HepG2 (cell line): ENCODE results near the gene NAGA. TPM values are rescaled to one million over a fixed set of nuclear protein-coding genes. Genes with fewer than 3 reads are reported as not detected.

Source experiments
- ATF6 ChIP-seq: sonication (generic); formaldehyde crosslinking; conservative IDR thresholded peaks from 2 replicates; pipeline ENCODE4 v1.4.0; 2020; ENCODE audit warnings: missing genetic modification reagents
- CC2D1A ChIP-seq: sonication (generic); formaldehyde crosslinking; IDR thresholded peaks from 2 replicates; pipeline ENCODE4 v1.8.1; 2023; ENCODE audit warnings: mild to moderate bottlenecking, missing genetic modification reagents
- FOSL1 ChIP-seq: sonication (generic); formaldehyde crosslinking; IDR thresholded peaks from 2 replicates; pipeline ENCODE4 v1.9.0; 2021; ENCODE audit warnings: missing genetic modification reagents, borderline replicate concordance
- GATAD1 ChIP-seq: IDR thresholded peaks from 2 replicates; pipeline ENCODE4 v1.6.1; 2016; ENCODE audit warnings: missing genetic modification reagents, missing compliant biosample characterization
- GATAD2A ChIP-seq: IDR thresholded peaks from 2 replicates; pipeline ENCODE4 v1.6.1; 2016
- HMGA1 ChIP-seq: sonication (generic); formaldehyde crosslinking; conservative IDR thresholded peaks from 2 replicates; pipeline ENCODE4 v1.4.0; 2020; ENCODE audit warnings: missing genetic modification reagents
- KDM3A ChIP-seq: IDR thresholded peaks from 2 replicates; pipeline ENCODE4 v1.6.1; 2018; ENCODE audit warnings: low read depth, missing compliant biosample characterization
- NFE2L1 ChIP-seq: sonication (generic); formaldehyde crosslinking; IDR thresholded peaks from 2 replicates; pipeline ENCODE4 v1.4.0; 2020; ENCODE audit warnings: missing genetic modification reagents, mild to moderate bottlenecking, borderline replicate concordance
- NFRKB ChIP-seq: fragments of 450-650 bp; IDR thresholded peaks from 2 replicates; pipeline ENCODE4 v1.6.1; 2017
- POGK ChIP-seq: sonication (generic); formaldehyde crosslinking; conservative IDR thresholded peaks from 2 replicates; pipeline ENCODE4 v1.8.0; 2022; ENCODE audit warnings: mild to moderate bottlenecking, moderate library complexity, missing genetic modification reagents
- RCOR2 ChIP-seq: IDR thresholded peaks from 2 replicates; pipeline ENCODE4 v1.6.1; 2016; ENCODE audit warnings: missing biosample characterization, missing genetic modification reagents
- SP2 ChIP-seq: sonication (generic); formaldehyde crosslinking; IDR thresholded peaks from 2 replicates; pipeline ENCODE4 v1.5.1; 2020; ENCODE audit warnings: mild to moderate bottlenecking, missing genetic modification reagents
- SRY ChIP-seq: sonication (generic); formaldehyde crosslinking; IDR thresholded peaks from 2 replicates; pipeline ENCODE4 v1.8.0; 2022; ENCODE audit warnings: mild to moderate bottlenecking, missing genetic modification reagents
- TFDP2 ChIP-seq: sonication (generic); formaldehyde crosslinking; IDR thresholded peaks from 2 replicates; pipeline ENCODE4 v1.4.0; 2020; ENCODE audit warnings: missing genetic modification reagents
- ZFP91 ChIP-seq: sonication (generic); formaldehyde crosslinking; IDR thresholded peaks from 2 replicates; pipeline ENCODE4 v1.9.0; 2022; ENCODE audit warnings: missing genetic modification reagents, mild to moderate bottlenecking, borderline replicate concordance
- ZGPAT ChIP-seq: IDR thresholded peaks from 2 replicates; pipeline ENCODE4 v1.6.1; 2016; ENCODE audit warnings: mild to moderate bottlenecking
- ZNF138 ChIP-seq: sonication (generic); formaldehyde crosslinking; IDR thresholded peaks from 2 replicates; pipeline ENCODE4 v1.5.0; 2020; ENCODE audit warnings: mild to moderate bottlenecking, low read depth, missing genetic modification reagents
- ZNF256 ChIP-seq: sonication (generic); formaldehyde crosslinking; conservative IDR thresholded peaks from 2 replicates; pipeline ENCODE4 v1.4.0; 2020; ENCODE audit warnings: missing genetic modification reagents
- ZNF430 ChIP-seq: sonication (generic); formaldehyde crosslinking; IDR thresholded peaks from 2 replicates; pipeline ENCODE4 v1.9.0; 2021; ENCODE audit warnings: mild to moderate bottlenecking, missing genetic modification reagents
- ZNF580 ChIP-seq: IDR thresholded peaks from 2 replicates; pipeline ENCODE4 v1.6.1; 2016; ENCODE audit warnings: low read depth, borderline replicate concordance
- ZSCAN31 ChIP-seq: sonication (generic); formaldehyde crosslinking; IDR thresholded peaks from 2 replicates; pipeline ENCODE4 v1.5.0; 2020; ENCODE audit warnings: low read depth, mild to moderate bottlenecking, missing genetic modification reagents
- polyA plus RNA-seq, 8 experiments: library from polyadenylated mRNA; depleted of rRNA in 3 of 8; stranded (reverse) in 7 of 8; unstranded in 1 of 8; fragments of >200 nt; fragmentation: Illumina TruSeq in 4 of 8; extraction: Trizol in 4 of 8; gene quantifications; 2 replicates each; pipeline versions ENCODE4 v1.2.1 to v1.2.3, GENCODE V29; 2011 to 2016; ENCODE audit warnings: low read depth in 4 of 8, missing spikeins in 1 of 8, mixed read lengths in 1 of 8; ENCODE audit not compliant: insufficient read depth in 1 of 8
- total RNA-seq, 5 experiments: library from RNA; depleted of rRNA; stranded (reverse); fragments of >200 nt; fragmentation: Illumina TruSeq; extraction: Trizol; gene quantifications; 2 replicates each; pipeline ENCODE4 v1.2.3, GENCODE V29; 2016; ENCODE audit warnings: low read depth in 1 of 5

The NAGA gene
- total and polyA plus RNA-seq, 2 of the 13 experiments (the other 11 are each of a cell fraction or from before 2014, with no cell fraction given) = 15.1 to 23.4 TPM

- no peak for TF ChIP-seq HMGA1 (CRISPR knock-in tag)
- TF ChIP-seq SRY (CRISPR knock-in tag) = peak; percentile 52; the same call in 1 of the 2 replicates
- TF ChIP-seq POGK = peak; percentile 67
- peak; percentile 63; the same call in 1 of the 2 replicates for TF ChIP-seq GATAD2A (CRISPR knock-in tag)
- no peak for TF ChIP-seq ATF6 (CRISPR knock-in tag)
- TF ChIP-seq NFRKB = peak; percentile 84
- 0 out of 2 replicates have a peak, but pooled peaks have one; percentile 68 for TF ChIP-seq NFE2L1 (CRISPR knock-in tag)
- TF ChIP-seq ZSCAN31 (CRISPR knock-in tag) = peak; percentile 72
- 0 out of 2 replicates have a peak, but pooled peaks have one; percentile 79 for TF ChIP-seq ZNF256 (CRISPR knock-in tag)
- TF ChIP-seq SP2 (CRISPR knock-in tag) = peak; percentile 98
- TF ChIP-seq RCOR2 = no peak
- TF ChIP-seq GATAD1 (CRISPR knock-in tag) = peak; percentile 75; the same call in 1 of the 2 replicates
- no peak for TF ChIP-seq CC2D1A (CRISPR knock-in tag)
- TF ChIP-seq ZNF430 (CRISPR knock-in tag) = peak; percentile 83
- TF ChIP-seq ZGPAT (CRISPR knock-in tag) = peak; percentile 59
- TF ChIP-seq FOSL1 (CRISPR knock-in tag) = no peak
- 0 out of 2 replicates have a peak, but pooled peaks have one; percentile 46 for TF ChIP-seq ZNF138 (CRISPR knock-in tag)
- TF ChIP-seq TFDP2 (CRISPR knock-in tag) = peak; percentile 74
- peak; percentile 88; the same call in 1 of the 2 replicates for TF ChIP-seq ZFP91
- peak; percentile 61 for TF ChIP-seq ZNF580 (CRISPR knock-in tag)
- peak; percentile 70; the same call in 1 of the 2 replicates for TF ChIP-seq KDM3A
These were observed 9.0 kb upstream of the NAGA start, which contains the start of gene SMDT1 (continued) for GRCh38 chr22:42079319-42080251.
